ENCODE data around the gene RALGPS2. TPM values are rescaled to one million over a fixed set of nuclear protein-coding genes. Genes with fewer than 3 reads are reported as not detected.
A peak's percentile ranks its signal among the peaks of the same experiment; 100 is the strongest.

RALGPS2 gene
- total RNA-seq, 6 donors from 2014 or later, result 6.2 to 23.9 (median 7.6) TPM

- Histone ChIP-seq H3K4me1 (peaks cover 0 to 4% (median 0%) of the 10 kb centered on the region in 4 donors), H3K9me3 (no peaks in the 10 kb centered on the region), H3K36me3 (no peaks in the 10 kb centered on the region), H3K4me3 (no peak overlapping the region), H3K27ac (no peak overlapping the region), H3K27me3 (no peaks in the 10 kb centered on the region)
- no peak for DNase-seq
- WGBS, 2 donors, result 59 to 63% methylated on average over 1 of the region's 1 CpG
- no peak for TF ChIP-seq POLR2A (IDR thresholded peaks at IDR 0.05)
- TF ChIP-seq, protein P1, sequence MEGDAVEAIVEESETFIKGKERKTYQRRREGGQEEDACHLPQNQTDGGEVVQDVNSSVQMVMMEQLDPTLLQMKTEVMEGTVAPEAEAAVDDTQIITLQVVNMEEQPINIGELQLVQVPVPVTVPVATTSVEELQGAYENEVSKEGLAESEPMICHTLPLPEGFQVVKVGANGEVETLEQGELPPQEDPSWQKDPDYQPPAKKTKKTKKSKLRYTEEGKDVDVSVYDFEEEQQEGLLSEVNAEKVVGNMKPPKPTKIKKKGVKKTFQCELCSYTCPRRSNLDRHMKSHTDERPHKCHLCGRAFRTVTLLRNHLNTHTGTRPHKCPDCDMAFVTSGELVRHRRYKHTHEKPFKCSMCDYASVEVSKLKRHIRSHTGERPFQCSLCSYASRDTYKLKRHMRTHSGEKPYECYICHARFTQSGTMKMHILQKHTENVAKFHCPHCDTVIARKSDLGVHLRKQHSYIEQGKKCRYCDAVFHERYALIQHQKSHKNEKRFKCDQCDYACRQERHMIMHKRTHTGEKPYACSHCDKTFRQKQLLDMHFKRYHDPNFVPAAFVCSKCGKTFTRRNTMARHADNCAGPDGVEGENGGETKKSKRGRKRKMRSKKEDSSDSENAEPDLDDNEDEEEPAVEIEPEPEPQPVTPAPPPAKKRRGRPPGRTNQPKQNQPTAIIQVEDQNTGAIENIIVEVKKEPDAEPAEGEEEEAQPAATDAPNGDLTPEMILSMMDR (IDR thresholded peaks at IDR 0.05), result no peak
- no peak for TF ChIP-seq EP300 (IDR thresholded peaks at IDR 0.05)
- no peak for TF ChIP-seq POLR2AphosphoS5 (IDR thresholded peaks at IDR 0.05)
- no peak for ATAC-seq (ENCODE audit: low FRiP score in 2 of 2)
Measured at GRCh38 chr1:178955391-178955954, 230.4 kb downstream of the RALGPS2 start.

DNA sequence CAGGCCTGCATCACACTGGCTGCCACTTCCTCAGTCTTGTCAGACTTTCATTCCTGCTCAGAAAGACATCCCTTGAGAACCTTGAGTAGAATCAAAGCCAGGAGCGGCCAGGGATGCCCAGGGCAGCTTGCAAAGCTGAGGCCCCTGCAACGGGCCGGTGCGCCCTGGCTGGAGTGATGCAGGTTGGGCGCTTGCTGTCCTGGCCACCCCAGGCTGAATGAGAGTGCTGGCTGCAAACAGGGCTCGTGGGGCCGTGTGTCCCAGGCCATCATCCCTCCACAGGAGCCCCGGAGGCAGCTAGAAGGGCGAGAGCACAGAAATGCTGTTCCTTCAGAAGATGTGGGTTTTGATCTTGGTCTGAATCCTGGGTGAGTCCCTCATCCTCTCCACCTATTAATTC, 233.4 kb downstream of the RALGPS2 start:
- Histone ChIP-seq H3K36me3 (no peaks in the 10 kb centered on the region), H3K27me3 (no peaks in the 10 kb centered on the region), H3K9me3 (no peaks in the 10 kb centered on the region), H3K4me3 (no peak overlapping the region), H3K4me1 (peaks cover 0 to 3% (median 0%) of the 10 kb centered on the region in 4 donors), H3K27ac (no peak overlapping the region)
- WGBS, 2 donors, result 92 to 95% methylated on average over 9 of the region's 9 CpGs
- no peak for TF ChIP-seq EP300 (IDR thresholded peaks at IDR 0.05)
- no peak for TF ChIP-seq POLR2A (IDR thresholded peaks at IDR 0.05)
- ATAC-seq (ENCODE audit: low FRiP score in 2 of 2) (no peak), DNase-seq (peak in 1 of 2 donors; percentile 59)

GRCh38 chr1:178959543-178960460, 234.8 kb downstream of the RALGPS2 start:
- peaks cover 0 to 3% (median under 1%) of the 10 kb centered on the region in 4 donors for H3K9me3 ChIP-seq
- WGBS, 2 donors, result 82 to 88% methylated on average over 17 of the region's 17 CpGs

DNA sequence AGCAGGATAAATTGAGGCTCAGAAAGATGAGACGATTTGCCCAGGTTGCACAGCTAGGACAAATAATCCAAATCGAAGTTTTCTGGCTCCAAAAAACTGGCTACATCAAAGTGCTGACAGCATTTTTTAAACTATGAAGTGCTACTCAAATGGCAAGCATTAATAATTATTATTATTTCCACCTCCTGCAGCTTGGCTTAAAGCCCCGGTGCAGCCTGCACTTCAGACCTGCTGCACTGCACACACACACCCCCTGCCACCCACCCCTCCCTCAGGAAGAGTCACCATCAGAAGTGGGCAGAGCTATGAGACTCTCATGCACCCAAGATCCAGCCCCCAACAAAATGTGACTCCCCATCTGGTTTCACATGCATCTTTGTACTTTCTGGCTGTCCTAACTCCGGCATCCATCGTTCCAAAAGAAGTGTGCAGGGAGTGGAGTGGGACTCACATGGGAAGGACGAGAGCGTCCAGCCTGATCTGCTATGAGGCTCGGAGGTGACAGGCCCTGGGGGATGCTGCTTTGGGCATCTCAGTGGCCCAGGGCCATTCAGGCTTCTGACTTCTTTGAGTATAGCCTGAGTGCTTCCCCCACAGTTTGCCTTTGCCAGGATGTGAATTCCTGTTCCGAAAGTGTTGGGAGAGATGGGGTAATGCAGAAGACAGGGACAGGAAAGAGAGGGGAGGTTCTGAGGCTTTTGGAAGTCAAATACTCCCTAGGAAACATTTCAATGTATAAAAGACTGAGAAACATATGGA, 235.6 kb downstream of the RALGPS2 start:
- 64 to 69% methylated on average over 9 of the region's 9 CpGs for WGBS, 2 donors
- TF ChIP-seq POLR2A (IDR thresholded peaks at IDR 0.05) (no peak), EP300 (IDR thresholded peaks at IDR 0.05) (no peak), POLR2AphosphoS5 (IDR thresholded peaks at IDR 0.05) (no peak)
- TF ChIP-seq, protein P1 (IDR thresholded peaks at IDR 0.05), result no peak
- Histone ChIP-seq H3K27me3 (no peaks in the 10 kb centered on the region), H3K4me3 (no peak overlapping the region), H3K4me1 (no peaks in the 10 kb centered on the region), H3K27ac (no peak overlapping the region), H3K36me3 (no peaks in the 10 kb centered on the region), H3K9me3 (peaks cover 0 to 8% (median 6%) of the 10 kb centered on the region in 4 donors)
- ATAC-seq (ENCODE audit: low FRiP score in 2 of 2), result no peak
- no peak for DNase-seq

More at GRCh38 chr1:178959543-178960460, 234.8 kb downstream of the RALGPS2 start:
- Histone ChIP-seq H3K36me3 (no peaks in the 10 kb centered on the region), H3K27me3 (no peaks in the 10 kb centered on the region), H3K27ac (no peak overlapping the region), H3K4me1 (no peaks in the 10 kb centered on the region), H3K4me3 (no peak overlapping the region)
- DNase-seq (no peak), ATAC-seq (ENCODE audit: low FRiP score in 2 of 2) (no peak)
- TF ChIP-seq POLR2AphosphoS5 (IDR thresholded peaks at IDR 0.05), result no peak
- TF ChIP-seq EP300 (IDR thresholded peaks at IDR 0.05), result no peak
- TF ChIP-seq, protein P1 (IDR thresholded peaks at IDR 0.05), result no peak
- no peak for TF ChIP-seq POLR2A (IDR thresholded peaks at IDR 0.05)

- Histone ChIP-seq H3K9me3 (peaks cover 0 to 8% (median 6%) of the 10 kb centered on the region in 4 donors), H3K27ac (no peak overlapping the region), H3K36me3 (no peaks in the 10 kb centered on the region), H3K27me3 (no peaks in the 10 kb centered on the region), H3K4me1 (no peaks in the 10 kb centered on the region), H3K4me3 (no peak overlapping the region)
- ATAC-seq (ENCODE audit: low FRiP score in 2 of 2) (no peak), DNase-seq (peak in 1 of 2 donors; percentile 41)
- 78 to 96% methylated on average over 2 to 4 of the region's 4 CpGs for whole genome bisulfite sequencing, 2 donors
- no peak for TF ChIP-seq EP300 (IDR thresholded peaks at IDR 0.05)
- TF ChIP-seq, protein P1 (IDR thresholded peaks at IDR 0.05), result no peak
- no peak for TF ChIP-seq POLR2AphosphoS5 (IDR thresholded peaks at IDR 0.05)
Measured at GRCh38 chr1:178961331-178961730, 236.3 kb downstream of the RALGPS2 start.

Measured in upper lobe of left lung (tissue), 6 donors.